Stimulated activated CD8-positive, alpha-beta memory T cell treated with anti-CD3 and anti-CD28 coated beads, Interleukin-2, amount 100 ng/mL, for 48 hours (primary cell): ENCODE results near the gene WDR64.
"Not testable (repeated sequence)": the region's sequence is repeated elsewhere in the genome, so short reads cannot be mapped to it uniquely, and the experiment has no call there.

Experiments used
- DNase-seq, 2 donors: peaks; one replicate each; pipeline ENCODE4 v3.0.0-alpha.2; 2020; ENCODE audit warnings: low read depth in 2 of 2

The WDR64 gene

DNA sequence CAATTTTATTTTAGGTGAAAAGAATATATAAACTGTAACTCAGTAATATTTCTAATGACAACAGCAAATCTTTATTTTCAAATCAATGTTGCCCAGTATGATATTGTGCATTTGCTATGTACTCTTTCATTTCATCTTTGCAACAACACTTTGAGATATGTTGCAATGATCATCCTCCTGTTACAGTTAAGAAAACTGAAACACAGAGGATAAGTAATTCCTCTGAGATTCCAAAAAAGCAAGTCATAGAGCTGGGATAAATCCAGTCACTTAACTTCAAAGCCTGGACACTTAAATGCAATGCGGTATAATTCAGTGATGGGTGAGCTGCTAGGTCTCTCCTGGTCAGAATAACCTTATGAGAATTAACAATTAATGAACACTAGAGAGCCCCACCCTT lies 147.3 kb downstream of the WDR64 start:
- DNase-seq = no peak

- DNase-seq = no peak
These were observed 148.6 kb downstream of the WDR64 start for GRCh38 chr1:241800640-241801039.

GRCh38 chr1:241802863-241803262 lies 150.8 kb downstream of the WDR64 start:
- DNase-seq = no peak

DNA sequence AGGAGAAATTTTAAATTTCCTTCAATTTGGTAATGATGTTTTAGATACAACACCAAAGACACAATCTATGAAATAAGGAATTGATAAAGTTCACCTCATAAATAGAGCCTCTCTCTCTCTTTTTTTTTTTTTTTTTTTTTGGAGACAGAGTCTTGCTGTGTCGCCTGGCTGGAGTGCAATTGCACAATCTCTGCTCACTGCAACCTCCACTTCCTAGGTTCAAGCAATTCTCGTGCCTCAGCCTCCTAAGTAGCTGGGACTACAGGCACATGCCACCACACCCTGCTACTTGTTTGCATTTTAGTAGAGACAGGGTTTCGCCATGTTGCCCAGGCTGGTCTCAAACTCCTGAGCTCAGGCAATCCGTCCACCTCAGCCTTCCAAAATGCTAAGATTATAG lies 152.6 kb downstream of the WDR64 start:
- not testable (repeated sequence) for DNase-seq

DNA sequence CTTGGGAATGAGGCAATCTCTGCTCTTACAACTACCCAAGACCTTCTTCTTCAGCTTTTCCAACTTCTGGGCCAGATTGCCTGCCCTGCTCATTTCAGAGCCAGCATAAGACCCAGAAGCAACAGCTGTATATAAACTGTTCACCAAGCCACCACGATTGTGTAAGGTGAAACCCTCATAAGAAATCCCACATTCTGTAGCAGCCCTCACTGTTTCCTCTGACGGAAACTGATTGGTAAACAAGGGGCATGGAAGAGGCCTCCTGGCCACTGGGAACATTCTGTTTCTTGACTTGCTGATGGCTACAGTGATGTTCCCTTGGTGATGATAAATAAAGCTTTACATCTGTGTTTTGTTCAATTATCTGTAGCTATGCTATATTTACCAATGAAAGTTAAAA lies 156.2 kb downstream of the WDR64 start:
- no peak for DNase-seq

- DNase-seq = no peak
These were observed 158.8 kb downstream of the WDR64 start for GRCh38 chr1:241810769-241811405.

DNA sequence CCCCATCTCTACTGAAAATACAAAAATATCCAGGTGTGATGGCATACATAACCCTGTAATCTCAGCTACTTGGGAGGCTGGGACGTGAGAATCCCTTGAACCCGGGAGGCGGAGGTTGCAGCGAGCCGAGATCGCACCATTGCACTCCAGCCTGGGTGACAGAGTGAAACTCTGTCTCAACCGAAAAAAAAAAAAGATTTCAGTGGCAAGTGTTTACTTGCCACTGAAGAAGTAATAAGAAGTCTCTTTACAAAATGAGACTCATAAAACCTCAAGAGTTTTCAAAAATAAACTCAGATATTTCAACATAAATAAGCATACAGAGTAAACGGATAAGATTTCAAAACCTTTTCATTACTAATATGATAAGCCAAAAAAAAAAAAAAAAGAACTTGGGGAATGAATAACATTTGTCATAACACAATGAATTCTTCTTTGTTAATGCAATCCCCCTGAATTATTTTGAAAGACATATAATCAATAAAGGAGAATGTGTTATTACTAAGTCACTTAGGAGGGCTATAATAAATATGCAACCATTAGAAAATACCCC lies 161.8 kb downstream of the WDR64 start:
- no peak for DNase-seq

GRCh38 chr1:241816008-241816407 lies 163.9 kb downstream of the WDR64 start:
- DNase-seq = no peak

DNA sequence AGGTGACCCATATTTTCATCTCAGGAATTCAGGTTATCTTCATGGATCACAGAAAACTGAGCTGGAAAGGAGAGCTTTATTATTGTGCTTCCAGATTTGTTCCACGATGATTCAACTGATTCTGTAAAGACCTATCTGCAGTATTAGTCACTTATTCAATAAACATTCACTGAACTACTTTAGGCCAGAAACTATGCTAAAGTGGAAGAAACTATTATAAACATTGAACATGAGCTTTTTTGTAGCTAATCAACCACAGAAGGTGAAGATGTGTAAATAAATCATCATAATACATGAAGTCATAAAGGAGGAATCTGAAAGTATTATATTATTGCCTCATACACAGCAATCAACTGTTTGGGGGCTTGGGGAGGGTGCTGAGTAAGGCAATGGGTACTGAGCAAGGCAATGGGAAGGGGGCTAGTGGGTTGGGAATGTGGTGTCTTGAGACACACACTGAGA lies 165.3 kb downstream of the WDR64 start:
- no peak for DNase-seq

DNA sequence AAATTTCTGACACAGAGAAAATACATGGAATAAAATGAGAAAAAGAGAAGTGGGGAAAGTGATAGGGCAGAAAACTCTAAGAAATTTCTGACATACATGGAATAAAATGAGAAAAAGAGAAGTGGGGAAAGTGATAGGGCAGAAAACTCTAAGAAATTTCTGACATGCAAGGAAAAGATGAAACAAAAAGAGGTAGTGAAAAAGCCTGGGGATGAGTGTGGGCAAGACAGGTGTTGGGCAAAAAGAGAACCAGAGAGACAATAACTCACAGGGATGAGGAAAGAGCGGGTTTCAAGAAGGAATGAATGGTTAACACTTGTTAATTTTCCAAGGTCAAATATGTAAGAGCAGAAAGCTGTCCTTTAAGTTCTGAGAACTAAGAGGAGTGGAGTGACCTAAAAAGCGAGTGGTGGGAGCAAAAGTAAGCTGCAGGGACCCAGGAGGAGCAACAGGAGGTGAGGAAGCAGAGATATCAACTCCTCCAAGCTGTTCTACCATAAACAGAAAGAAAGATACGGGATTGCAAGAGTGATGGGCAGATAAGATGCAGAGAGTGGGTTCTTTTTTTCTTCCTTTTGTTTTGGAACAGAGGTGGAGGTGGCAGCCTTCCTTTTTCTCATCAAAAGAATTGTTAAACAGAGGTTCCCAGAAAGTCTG lies 166.0 kb downstream of the WDR64 start:
- no peak for DNase-seq

DNA sequence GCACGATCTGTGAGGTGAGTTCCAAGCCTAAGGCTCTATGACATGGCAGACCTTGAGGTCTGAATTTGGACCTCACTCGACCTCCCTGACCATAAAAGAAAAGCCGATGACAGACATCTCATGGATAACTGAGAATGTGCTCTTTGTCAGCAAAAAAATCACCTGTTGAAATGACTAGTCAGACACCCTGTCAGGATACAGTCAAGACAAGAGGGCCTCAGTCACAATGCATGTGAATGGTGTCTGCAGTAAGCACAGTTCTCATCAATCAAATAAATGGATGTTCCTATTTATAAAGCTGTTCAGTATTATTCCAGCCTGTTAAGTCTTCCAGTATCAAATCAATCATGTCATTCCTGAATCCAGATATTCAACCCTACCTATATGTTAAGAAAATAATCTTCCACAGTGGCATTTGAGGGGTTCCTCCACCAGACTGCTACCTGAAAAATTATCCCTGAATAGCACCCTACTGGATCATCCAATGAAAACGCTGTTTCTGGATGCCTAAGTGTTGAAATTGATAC lies 167.3 kb downstream of the WDR64 start:
- DNase-seq = no peak

GRCh38 chr1:241821363-241821762 lies 169.3 kb downstream of the WDR64 start:
- DNase-seq = no peak

DNA sequence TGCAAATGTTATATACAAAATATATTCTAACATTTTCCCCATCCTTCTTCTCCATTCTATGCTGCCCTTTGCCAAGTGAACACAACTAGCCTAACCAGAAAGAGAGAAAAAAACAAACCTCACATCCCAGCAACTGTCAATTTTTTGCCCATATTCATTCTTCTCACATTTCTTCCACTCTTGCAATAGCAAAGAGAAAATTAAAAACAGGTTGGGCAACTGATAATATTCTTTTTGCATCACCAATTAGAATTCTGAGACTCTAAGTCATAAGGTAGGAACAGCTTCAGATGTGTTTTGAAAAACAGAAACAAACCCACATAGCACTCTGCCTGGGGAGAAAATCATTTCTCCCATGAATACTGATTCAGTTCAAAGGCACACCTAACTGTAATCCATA lies 170.8 kb downstream of the WDR64 start:
- no peak for DNase-seq

GRCh38 chr1:241823925-241824324 lies 171.8 kb downstream of the WDR64 start:
- DNase-seq = no peak

- no peak for DNase-seq
These were observed 173.5 kb downstream of the WDR64 start for GRCh38 chr1:241825581-241825980.

DNA sequence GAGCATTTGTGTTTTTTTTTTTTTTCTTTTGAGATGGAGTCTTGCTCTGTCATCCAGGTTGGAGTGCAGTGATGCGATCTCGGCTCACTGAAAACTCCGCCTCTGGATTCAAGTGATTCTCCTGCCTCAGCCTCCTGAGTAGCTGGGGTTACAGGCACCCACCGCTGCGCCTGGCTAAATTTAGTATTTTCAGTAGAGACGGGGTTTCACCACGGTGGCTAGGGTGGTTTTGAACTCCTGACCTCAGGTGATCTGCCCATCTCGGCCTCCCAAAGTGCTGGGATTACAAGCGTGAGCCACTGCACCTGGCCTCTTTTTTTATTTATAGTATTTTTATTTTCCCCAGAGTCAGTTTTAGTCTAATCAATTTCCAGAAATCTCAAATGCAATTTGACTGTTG lies 174.5 kb downstream of the WDR64 start:
- DNase-seq = not testable (repeated sequence)

- no peak for DNase-seq
These were observed 175.2 kb downstream of the WDR64 start for GRCh38 chr1:241827264-241827663.

- no peak for DNase-seq
These were observed 176.5 kb downstream of the WDR64 start for GRCh38 chr1:241828463-241829021.

DNA sequence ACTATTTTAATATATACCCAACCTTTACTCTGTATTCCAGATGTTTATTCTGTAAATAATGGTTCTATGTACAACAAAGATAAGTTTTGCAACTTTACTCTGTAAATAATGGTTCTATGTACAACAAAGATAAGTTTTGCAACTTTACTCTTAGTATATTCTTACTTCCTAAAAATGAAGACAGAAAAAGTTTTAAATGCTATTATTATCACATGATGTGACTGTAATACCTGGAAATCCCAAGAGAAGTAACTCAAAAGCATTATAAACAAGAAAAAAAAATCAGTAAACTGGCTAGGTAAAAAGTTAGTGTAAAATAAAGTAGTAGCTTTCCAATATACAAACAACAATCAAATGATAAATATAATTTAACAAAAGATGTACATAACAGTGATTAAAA lies 177.4 kb downstream of the WDR64 start:
- no peak for DNase-seq

DNA sequence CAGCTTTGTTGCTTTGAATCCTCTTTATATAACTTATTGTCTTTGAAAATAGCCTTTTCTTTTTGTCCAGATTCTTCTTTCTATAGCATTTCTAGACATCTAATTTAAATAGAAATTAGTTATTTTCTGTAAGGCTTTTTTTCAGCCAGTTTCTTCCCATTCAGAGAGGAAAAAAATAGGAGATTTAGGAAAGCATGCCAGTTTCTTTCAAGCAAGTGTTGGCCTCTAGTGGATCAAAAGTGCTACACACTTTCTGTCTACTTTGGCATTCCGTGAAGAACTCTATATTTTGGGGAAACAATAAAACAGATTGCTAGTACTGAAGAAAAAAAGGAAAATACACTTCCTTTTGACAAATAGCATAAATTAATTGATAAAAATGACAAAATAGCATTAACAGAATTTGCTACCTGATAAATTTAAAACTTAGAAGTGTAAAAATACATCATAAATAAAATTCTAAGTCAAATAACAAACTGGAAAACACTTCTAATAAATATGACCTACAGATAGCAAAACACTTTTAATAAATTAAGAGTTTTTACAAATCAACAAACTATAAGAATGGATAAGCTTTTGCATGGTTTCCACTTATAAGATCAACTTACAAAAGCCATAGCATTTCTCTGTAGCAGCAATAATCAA lies 182.8 kb downstream of the WDR64 start:
- no peak for DNase-seq

- DNase-seq = no peak
These were observed 184.9 kb downstream of the WDR64 start for GRCh38 chr1:241836941-241837340.

GRCh38 chr1:241837416-241837815 lies 185.3 kb downstream of the WDR64 start:
- DNase-seq = no peak
